ENCODE results near the gene UBASH3B. TPM values are rescaled to one million over a fixed set of nuclear protein-coding genes. Genes with fewer than 3 reads are reported as not detected.

Gene UBASH3B
- total RNA-seq, 1 donor from 2014 or later: 2.0 TPM

DNA sequence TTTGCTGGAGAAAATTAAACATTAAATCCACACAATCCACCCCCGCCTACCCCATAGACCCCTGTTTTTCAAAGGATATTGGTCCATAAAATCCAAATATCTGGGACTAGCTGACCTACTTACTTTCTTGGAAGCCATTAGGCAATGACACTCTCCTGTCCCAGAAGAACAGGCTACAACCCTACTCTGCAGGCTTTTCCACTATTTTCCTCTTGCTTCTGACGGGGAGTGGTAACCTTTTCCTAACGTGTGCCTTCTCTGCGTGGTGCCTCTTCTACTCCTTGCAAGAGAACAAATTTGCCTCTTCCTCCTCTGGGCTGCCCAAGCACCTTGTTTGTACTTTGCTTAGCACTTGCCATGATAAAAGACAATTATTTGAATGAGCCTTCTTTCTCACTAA, 51.6 kb downstream of the UBASH3B start:
- Histone ChIP-seq H3K9me3 (ENCODE audit: low read depth) (no peaks in the 10 kb centered on the region), H3K4me2 (no peak overlapping the region)

DNA sequence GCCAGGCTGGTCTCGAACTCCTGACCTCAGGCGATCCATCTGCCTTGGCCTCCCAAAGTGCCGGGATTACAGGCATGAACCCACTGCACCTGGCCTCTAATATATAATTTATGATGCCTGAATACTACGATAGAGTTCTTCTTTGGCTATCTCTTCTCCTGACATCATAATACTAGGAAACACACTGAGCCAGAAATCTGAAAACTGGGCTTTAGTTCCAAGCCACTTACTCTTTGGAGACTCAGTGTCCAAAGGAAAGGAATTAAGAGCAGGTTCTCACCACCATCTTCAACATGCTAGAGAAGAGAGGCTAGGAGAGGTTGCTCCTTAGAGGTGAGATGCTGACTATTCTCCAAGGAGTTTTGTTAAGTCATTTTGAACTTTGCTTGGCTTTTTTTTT, 52.4 kb downstream of the UBASH3B start:
- Histone ChIP-seq H3K4me2 (no peak overlapping the region), H3K4me1 (no peaks in the 10 kb centered on the region), H3K9ac (no peak overlapping the region), H3F3A (ENCODE audit: low read depth) (no peaks in the 10 kb centered on the region), H3K36me3 (no peaks in the 10 kb centered on the region), H3K9me3 (ENCODE audit: low read depth) (no peaks in the 10 kb centered on the region), H2AFZ (replicated peaks) (no peak overlapping the region), H4K20me1 (ENCODE audit: low read depth) (no peaks in the 10 kb centered on the region), H3K4me3 (no peak overlapping the region), H3K27ac (no peak overlapping the region), H3K79me2 (ENCODE audit: low read depth) (no peaks in the 10 kb centered on the region), H3K27me3 (no peaks in the 10 kb centered on the region)
- H3K27ac Mint-ChIP-seq: no peak overlapping the region
- H3K9me3 Mint-ChIP-seq: peaks cover 2% of the 10 kb centered on the region
- no peak for DNase-seq (ENCODE audit: low spot score)
- peaks cover 20% of the 10 kb centered on the region for H3K4me1 Mint-ChIP-seq
- peaks cover 3% of the 10 kb centered on the region for H3K27me3 Mint-ChIP-seq (ENCODE audit: insufficient read depth, low read depth)
- TF ChIP-seq, protein P1, sequence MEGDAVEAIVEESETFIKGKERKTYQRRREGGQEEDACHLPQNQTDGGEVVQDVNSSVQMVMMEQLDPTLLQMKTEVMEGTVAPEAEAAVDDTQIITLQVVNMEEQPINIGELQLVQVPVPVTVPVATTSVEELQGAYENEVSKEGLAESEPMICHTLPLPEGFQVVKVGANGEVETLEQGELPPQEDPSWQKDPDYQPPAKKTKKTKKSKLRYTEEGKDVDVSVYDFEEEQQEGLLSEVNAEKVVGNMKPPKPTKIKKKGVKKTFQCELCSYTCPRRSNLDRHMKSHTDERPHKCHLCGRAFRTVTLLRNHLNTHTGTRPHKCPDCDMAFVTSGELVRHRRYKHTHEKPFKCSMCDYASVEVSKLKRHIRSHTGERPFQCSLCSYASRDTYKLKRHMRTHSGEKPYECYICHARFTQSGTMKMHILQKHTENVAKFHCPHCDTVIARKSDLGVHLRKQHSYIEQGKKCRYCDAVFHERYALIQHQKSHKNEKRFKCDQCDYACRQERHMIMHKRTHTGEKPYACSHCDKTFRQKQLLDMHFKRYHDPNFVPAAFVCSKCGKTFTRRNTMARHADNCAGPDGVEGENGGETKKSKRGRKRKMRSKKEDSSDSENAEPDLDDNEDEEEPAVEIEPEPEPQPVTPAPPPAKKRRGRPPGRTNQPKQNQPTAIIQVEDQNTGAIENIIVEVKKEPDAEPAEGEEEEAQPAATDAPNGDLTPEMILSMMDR (IDR thresholded peaks at IDR 0.05): no peak
- H3K36me3 Mint-ChIP-seq: no peaks in the 10 kb centered on the region
- no peak overlapping the region for H3K4me3 Mint-ChIP-seq

More for the DNA sequence above, 51.6 kb downstream of the UBASH3B start:
- no peaks in the 10 kb centered on the region for H4K20me1 ChIP-seq (ENCODE audit: low read depth)
- no peak overlapping the region for H3K4me3 Mint-ChIP-seq
- no peaks in the 10 kb centered on the region for H3F3A ChIP-seq (ENCODE audit: low read depth)
- no peak for DNase-seq (ENCODE audit: low spot score)
- H3K27me3 Mint-ChIP-seq (ENCODE audit: insufficient read depth, low read depth): peaks cover 3% of the 10 kb centered on the region
- no peak overlapping the region for H3K27ac ChIP-seq
- no peaks in the 10 kb centered on the region for H3K4me1 ChIP-seq
- H3K27ac Mint-ChIP-seq: no peak overlapping the region
- no peak overlapping the region for H2AFZ ChIP-seq (replicated peaks)
- peaks cover 20% of the 10 kb centered on the region for H3K4me1 Mint-ChIP-seq
- H3K36me3 Mint-ChIP-seq: no peaks in the 10 kb centered on the region
- H3K79me2 ChIP-seq (ENCODE audit: low read depth): no peaks in the 10 kb centered on the region
- H3K9me3 Mint-ChIP-seq: peaks cover 2% of the 10 kb centered on the region
- H3K9ac ChIP-seq: no peak overlapping the region
- no peak overlapping the region for H3K4me3 ChIP-seq
- no peaks in the 10 kb centered on the region for H3K27me3 ChIP-seq
- no peaks in the 10 kb centered on the region for H3K36me3 ChIP-seq
- TF ChIP-seq, protein P1 (IDR thresholded peaks at IDR 0.05): no peak
- TF ChIP-seq EZH2 (IDR thresholded peaks at IDR 0.05) (no peak), EZH2phosphoT487 (IDR thresholded peaks at IDR 0.05) (no peak)

DNA sequence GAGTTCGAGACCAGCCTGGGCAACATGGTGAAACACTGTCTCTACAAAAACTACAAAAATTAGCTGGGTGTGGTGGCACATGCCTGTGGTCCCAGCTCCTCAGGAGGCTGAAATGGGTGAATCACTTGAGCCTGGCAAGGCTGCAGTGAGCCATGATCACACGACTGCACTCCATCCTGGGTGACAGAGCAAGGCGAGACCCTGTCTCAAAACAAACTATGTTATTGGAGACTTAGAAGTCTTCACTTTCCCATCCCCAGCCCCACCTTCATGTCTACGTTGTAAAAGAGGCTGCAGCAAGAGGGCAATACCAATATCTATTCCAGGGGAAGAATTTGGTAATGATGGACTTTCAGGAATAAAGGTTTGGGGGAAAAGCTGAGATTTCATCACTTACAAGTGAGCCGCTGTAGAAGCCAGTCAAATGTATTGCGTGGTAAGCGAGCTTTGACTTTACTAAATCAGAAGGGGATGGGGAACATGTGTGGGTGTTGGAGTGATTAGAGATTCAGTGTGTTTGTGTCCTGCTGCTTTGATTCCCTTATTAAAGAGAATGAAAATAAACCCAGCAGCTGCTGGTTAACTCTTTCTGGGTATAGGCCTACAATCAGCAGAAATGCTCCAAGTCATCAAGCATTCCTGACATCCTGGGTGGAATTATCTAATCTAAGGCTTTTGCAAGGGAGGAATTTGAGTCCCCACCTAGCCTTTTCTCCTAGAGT, 53.7 kb downstream of the UBASH3B start:
- no peaks in the 10 kb centered on the region for H3K4me1 ChIP-seq
- no peaks in the 10 kb centered on the region for H3F3A ChIP-seq (ENCODE audit: low read depth)
- no peak for TF ChIP-seq EZH2 (IDR thresholded peaks at IDR 0.05)
- TF ChIP-seq, protein P1 (IDR thresholded peaks at IDR 0.05): no peak
- no peak for TF ChIP-seq EZH2phosphoT487 (IDR thresholded peaks at IDR 0.05)
- no peak overlapping the region for H3K9ac ChIP-seq
- no peak overlapping the region for H2AFZ ChIP-seq (replicated peaks)
- no peaks in the 10 kb centered on the region for H4K20me1 ChIP-seq (ENCODE audit: low read depth)
- no peak overlapping the region for H3K27ac Mint-ChIP-seq
- DNase-seq (ENCODE audit: low spot score): no peak
- H3K4me3 Mint-ChIP-seq: no peak overlapping the region
- H3K9me3 ChIP-seq (ENCODE audit: low read depth): no peaks in the 10 kb centered on the region
- H3K4me3 ChIP-seq: no peak overlapping the region
- no peaks in the 10 kb centered on the region for H3K79me2 ChIP-seq (ENCODE audit: low read depth)
- H3K27me3 ChIP-seq: no peaks in the 10 kb centered on the region
- H3K9me3 Mint-ChIP-seq: peaks cover 2% of the 10 kb centered on the region
- no peaks in the 10 kb centered on the region for H3K36me3 ChIP-seq
- peaks cover 3% of the 10 kb centered on the region for H3K27me3 Mint-ChIP-seq (ENCODE audit: insufficient read depth, low read depth)
- H3K27ac ChIP-seq: no peak overlapping the region
- H3K36me3 Mint-ChIP-seq: no peaks in the 10 kb centered on the region
- no peak overlapping the region for H3K4me2 ChIP-seq
- H3K4me1 Mint-ChIP-seq: peaks cover 20% of the 10 kb centered on the region

All from neural progenitor cell (in vitro differentiated cells).